Activated naive CD8-positive, alpha-beta T cell (primary cell): Measurements from ENCODE around the gene MYOM1.

Source experiments
- H3K27ac Mint-ChIP-seq: one replicate; pipeline ENCODE4 v1.8.0; 2021; ENCODE audit warnings: mixed read lengths
- H3K27me3 Mint-ChIP-seq: one replicate; pipeline ENCODE4 v1.8.0; 2021; ENCODE audit warnings: mixed read lengths
- H3K36me3 Mint-ChIP-seq: one replicate; pipeline ENCODE4 v1.8.0; 2021; ENCODE audit warnings: mixed read lengths
- H3K4me1 Mint-ChIP-seq: one replicate; pipeline ENCODE4 v1.8.0; 2021; ENCODE audit warnings: low read depth, mixed read lengths
- H3K4me3 Mint-ChIP-seq: one replicate; pipeline ENCODE4 v1.8.0; 2021; ENCODE audit warnings: mild to moderate bottlenecking, mixed read lengths
- H3K9me3 Mint-ChIP-seq: one replicate; pipeline ENCODE4 v1.8.0; 2021; ENCODE audit warnings: low read depth, mixed read lengths

The MYOM1 gene

DNA sequence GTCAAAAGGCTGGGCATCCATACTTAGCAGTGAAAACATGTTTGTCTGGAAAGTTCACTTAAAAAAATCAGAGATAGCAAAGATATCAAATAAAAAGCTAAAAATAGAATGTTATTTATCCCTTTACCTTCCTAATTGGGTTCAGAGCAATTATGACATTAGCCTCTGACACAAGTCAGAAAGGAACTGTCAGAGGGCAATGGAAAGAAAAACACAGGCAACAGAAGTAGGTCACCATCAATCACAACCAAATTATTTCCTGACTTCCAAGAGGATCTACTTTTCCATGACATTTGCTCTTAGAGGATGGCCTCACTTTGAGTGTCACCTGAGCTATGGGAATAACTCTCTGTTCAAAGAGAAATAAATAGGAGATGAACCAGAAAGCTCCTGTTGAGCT is 27.5 kb downstream of the MYOM1 start:
- Mint-ChIP-seq H3K4me3 (no peak overlapping the region), H3K27ac (no peak overlapping the region), H3K4me1 (no peaks in the 10 kb centered on the region), H3K36me3 (peaks cover 12% of the 10 kb centered on the region), H3K9me3 (no peaks in the 10 kb centered on the region), H3K27me3 (peaks cover 1% of the 10 kb centered on the region)

DNA sequence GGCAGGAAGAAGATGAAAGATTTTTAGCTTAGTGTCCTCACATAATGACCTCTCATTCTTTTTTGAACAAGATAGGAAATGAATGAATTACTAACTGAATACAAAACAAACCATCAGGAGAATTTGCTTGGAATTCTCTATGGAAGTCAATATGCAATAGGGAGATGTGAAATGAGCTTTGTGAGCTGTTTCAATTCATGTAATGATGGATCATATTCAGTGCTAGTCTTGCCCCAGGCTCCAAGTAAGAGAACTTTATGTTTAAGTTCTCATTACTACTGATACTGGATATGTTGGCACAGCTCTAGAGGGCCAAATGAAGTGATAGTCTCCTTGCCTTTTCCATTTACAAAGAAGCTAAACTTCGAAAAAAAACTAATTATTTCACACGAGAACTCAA is 29.2 kb downstream of the MYOM1 start:
- Mint-ChIP-seq H3K36me3 (peaks cover 16% of the 10 kb centered on the region), H3K4me3 (no peak overlapping the region), H3K27me3 (no peaks in the 10 kb centered on the region), H3K9me3 (no peaks in the 10 kb centered on the region), H3K4me1 (no peaks in the 10 kb centered on the region), H3K27ac (no peak overlapping the region)

DNA sequence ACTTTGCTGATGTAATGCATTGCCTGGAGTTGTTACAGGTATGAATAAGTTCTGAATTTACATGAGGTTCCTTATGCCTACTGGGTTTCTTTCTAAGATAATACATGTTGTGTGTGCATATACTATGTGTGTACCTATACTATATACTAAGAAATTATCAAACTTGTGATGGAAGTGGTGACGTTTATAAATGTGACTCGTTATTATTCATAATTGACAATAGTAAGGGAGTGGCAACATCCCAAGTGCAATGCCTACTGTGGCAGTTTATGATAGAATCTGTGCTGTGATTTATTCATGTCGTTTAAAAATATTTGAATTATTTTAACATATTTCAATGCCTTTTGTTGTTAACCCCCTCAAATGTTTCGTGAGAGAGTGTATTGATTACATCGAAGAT is 29.9 kb downstream of the MYOM1 start:
- no peaks in the 10 kb centered on the region for H3K9me3 Mint-ChIP-seq
- peaks cover 16% of the 10 kb centered on the region for H3K36me3 Mint-ChIP-seq
- H3K27me3 Mint-ChIP-seq: no peaks in the 10 kb centered on the region
- H3K27ac Mint-ChIP-seq: no peak overlapping the region
- no peak overlapping the region for H3K4me3 Mint-ChIP-seq
- no peaks in the 10 kb centered on the region for H3K4me1 Mint-ChIP-seq

DNA sequence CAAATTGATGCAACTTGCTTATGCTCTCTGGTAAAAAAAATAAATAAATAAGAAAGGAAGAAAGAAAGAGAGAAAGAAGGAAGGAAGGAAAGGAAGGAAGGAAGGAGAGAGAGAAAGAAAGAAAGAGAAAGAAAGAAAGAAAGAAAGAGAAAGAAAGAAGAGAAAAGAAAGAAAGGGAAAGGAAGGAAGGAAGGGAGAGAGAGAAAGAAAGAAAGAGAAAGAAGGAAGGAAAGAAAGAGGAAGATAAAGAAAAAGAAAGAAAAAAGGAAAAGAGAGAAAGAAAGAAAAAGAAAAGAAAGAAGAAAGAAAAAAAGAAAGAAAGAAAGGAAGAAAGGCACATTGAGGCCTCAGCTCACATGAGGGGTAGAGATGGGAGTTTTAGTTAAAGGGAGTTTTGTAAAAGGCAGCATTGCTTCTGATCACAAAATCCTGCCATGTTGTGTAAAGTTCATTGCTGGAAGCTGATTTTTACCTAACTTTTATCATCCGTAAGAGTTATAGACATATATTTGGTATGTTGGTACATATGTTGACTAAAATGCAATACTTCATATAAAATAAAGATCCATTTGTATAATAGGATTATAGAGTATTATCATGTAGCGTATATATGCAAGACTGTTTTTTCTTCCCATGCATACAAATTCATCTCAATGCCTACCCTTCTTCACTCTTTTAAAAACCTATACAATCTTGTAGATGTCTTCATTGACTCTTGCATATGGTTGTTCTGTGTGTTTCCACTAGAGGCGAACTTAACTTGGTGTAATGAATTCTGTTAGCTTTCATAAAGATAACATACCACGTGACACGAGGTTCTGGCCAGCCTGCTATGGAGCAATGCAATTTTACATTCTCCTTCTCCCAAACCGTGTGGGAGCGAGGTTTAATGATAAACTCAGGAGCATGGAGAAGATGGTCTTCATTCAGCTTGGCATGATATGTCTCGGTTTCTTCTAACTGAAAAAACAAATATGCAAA is 32.8 kb downstream of the MYOM1 start:
- Mint-ChIP-seq H3K27ac (no peak overlapping the region), H3K27me3 (no peaks in the 10 kb centered on the region), H3K4me3 (no peak overlapping the region), H3K36me3 (peaks cover 16% of the 10 kb centered on the region), H3K4me1 (no peaks in the 10 kb centered on the region), H3K9me3 (no peaks in the 10 kb centered on the region)

DNA sequence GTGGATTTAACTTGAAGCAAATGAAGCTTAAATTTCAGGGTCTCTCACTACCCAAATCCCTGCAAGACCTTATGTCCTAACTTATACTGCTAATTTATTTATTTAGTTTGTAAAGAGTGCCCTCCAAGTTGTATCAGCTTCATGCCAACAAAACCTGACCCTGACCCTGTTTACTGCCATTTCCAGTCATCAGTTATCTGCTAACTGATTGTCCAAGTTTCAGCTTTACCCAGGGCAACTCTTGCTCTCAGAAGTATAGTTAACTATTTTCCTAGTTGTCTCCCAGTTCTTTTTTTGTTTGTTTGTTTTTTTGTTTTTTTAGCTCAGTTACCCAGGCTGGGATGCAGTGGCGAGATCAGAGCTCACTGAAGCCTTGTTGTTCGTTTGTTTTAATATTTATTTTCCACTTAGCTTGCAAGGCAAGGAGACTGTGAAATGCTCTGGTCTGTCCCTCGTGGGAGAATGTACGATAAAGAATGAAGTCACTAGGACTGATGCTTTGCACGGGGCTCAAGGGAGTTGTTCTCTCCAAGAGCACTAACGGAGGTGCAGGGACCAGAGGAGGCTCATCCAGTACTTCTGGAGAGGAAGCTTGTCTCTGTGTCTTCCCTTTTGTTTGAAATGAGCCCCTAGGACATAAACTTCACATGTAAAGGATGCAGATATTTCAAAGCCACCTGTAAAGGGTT is 35.3 kb downstream of the MYOM1 start:
- H3K27ac Mint-ChIP-seq: no peak overlapping the region
- H3K27me3 Mint-ChIP-seq: no peaks in the 10 kb centered on the region
- H3K4me3 Mint-ChIP-seq: no peak overlapping the region
- H3K4me1 Mint-ChIP-seq: no peaks in the 10 kb centered on the region
- peaks cover 13% of the 10 kb centered on the region for H3K36me3 Mint-ChIP-seq
- H3K9me3 Mint-ChIP-seq: no peaks in the 10 kb centered on the region

DNA sequence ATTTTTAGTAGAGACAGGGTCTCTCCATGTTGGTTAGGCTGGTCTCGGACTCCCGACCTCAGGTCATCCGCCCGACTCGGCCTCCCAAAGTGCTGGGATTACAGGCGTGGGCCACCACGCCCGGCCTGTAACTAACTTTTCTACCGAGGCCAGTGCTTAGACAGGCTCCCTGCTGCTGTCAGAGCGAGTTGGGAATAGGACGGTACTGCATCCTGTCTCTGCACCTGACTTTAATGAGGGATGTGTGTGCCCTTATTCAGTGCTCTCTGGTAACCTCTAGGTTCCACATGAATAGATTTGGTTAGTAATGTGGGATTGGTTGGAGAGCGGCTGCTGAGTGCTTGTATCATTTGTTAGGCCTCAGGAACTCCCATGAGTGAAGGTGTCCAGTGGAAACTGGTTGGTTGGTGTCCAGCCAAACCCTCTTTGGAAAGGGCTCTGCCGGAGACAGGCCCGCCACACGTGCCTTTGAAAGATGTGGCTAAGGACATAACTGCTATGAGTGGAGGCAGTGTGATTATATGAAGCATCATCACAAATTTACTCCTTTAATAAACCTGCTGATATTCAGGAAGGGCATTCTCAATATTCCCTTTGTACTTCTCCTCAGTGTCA is 36.6 kb downstream of the MYOM1 start:
- Mint-ChIP-seq H3K4me3 (no peak overlapping the region), H3K27me3 (no peaks in the 10 kb centered on the region), H3K4me1 (no peaks in the 10 kb centered on the region), H3K36me3 (peaks cover 10% of the 10 kb centered on the region), H3K9me3 (no peaks in the 10 kb centered on the region), H3K27ac (no peak overlapping the region)

DNA sequence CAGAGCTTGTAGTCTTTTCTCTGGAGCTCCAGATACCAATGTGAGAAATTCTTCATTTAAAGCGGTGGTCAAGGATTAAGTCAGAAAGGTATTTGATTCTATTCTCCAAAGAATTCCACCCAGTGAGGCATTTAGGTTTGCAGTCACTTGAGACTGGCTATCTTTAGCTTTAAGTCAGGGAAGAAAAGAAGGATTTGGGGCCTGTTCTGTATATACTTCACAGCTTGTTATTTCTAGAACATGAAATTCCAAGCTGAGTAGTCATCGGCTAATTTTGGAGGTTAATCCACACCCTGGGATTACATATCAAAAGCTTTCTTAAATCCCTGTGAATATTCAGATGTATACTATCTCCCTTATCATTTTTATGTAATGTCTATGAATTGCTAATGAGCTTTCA is 39.4 kb downstream of the MYOM1 start:
- no peaks in the 10 kb centered on the region for H3K9me3 Mint-ChIP-seq
- no peak overlapping the region for H3K4me3 Mint-ChIP-seq
- no peaks in the 10 kb centered on the region for H3K27me3 Mint-ChIP-seq
- H3K36me3 Mint-ChIP-seq: peaks cover 3% of the 10 kb centered on the region
- no peaks in the 10 kb centered on the region for H3K4me1 Mint-ChIP-seq
- no peak overlapping the region for H3K27ac Mint-ChIP-seq

DNA sequence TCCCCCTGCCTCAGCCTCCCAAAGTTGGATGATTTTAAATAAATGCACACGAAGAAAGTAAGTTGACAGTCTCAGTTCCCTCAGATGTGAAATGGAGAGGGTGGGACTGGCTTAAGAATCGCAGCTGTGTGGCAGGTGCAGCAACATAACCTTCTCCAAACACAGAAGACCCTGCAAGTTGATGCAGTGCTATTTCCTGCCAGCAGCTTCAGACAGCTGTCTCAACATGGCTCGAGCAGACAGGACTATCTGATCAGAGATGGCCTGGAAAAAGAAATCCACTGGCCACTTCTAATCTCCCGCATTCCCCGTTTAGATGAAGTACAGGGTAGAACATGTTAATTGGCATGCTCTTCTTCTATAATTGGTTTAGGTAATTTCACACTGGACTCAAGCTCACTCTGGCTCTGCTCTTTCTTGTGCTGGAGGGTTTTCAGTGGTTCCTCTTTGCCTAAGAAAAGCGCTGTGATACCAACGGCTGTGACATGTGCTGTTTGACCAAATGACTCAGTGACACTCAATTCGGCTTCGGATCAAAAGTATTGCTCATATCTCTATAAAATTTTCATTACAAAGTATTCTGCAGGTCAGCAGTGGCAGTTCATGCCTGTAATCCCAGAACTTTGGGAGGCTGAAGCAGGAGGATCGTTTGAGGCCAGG is 40.2 kb downstream of the MYOM1 start:
- H3K9me3 Mint-ChIP-seq: no peaks in the 10 kb centered on the region
- H3K4me3 Mint-ChIP-seq: no peak overlapping the region
- H3K27me3 Mint-ChIP-seq: no peaks in the 10 kb centered on the region
- no peak overlapping the region for H3K27ac Mint-ChIP-seq
- H3K4me1 Mint-ChIP-seq: no peaks in the 10 kb centered on the region
- H3K36me3 Mint-ChIP-seq: peaks cover 3% of the 10 kb centered on the region

DNA sequence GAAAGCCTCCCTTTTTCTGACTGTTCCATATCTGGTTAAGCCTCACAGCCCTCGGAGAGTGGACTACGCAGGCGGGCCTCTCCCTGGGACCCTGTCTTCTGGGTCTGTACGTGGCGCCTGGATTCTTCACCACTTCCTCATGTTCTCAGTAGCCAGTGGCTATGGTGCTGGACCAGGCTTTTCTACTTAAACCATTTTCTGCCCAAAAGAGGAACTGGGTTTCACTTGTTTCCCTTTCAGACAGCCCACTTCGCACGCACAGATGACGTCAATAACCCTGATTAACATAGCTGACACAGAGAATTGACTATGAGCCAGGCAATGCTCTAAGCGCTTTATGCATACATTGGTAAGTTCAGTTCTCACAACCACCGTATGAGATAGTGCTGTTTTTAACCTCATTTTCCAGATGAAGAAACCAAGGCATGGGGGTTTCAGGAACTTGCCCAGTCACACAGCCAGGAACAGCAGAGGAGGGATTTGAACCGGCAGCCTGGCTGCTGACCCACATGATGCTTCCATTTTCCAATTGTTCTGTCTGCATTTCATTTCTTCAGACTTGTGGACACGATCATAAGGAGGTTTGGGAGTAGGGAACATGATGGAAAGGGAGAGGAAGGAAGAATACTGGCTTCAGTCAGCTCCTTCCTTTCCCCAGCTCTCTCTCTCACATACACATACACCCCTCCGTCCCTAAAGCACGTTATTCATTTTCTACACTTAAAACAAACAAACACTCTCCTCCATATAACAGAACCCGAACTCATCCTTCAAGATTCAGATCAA is 41.7 kb downstream of the MYOM1 start:
- H3K4me3 Mint-ChIP-seq: no peak overlapping the region
- peaks cover 7% of the 10 kb centered on the region for H3K36me3 Mint-ChIP-seq
- H3K9me3 Mint-ChIP-seq: no peaks in the 10 kb centered on the region
- H3K4me1 Mint-ChIP-seq: no peaks in the 10 kb centered on the region
- peak overlapping the region; percentile 22 for H3K27ac Mint-ChIP-seq
- no peaks in the 10 kb centered on the region for H3K27me3 Mint-ChIP-seq

DNA sequence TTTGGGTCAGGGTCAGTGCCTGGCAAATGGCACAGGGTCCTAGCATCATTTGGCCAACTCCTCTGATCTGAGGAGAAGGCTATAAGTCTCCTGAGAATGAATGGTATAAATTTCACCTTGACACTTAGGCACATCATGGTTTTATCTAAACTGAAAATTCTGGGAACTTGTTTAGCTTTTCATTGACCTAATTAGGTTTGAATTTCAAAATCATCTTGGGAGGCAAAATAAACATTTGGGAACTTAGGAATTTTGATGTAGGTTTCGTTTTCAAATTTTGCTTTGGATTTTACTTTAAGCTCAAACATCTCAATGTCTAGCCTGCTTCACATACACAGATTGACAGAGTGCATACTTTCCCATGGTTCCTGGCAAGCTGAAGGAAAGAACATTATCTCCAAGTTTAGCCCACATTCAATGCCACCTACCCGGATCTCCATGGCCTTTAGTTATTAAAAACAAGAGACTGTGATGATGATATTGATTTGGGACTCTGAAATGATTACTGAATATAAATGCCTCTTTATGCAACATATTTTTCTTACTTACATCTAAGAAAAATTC is 44.5 kb downstream of the MYOM1 start:
- H3K36me3 Mint-ChIP-seq: peaks cover 9% of the 10 kb centered on the region
- H3K4me3 Mint-ChIP-seq: no peak overlapping the region
- H3K9me3 Mint-ChIP-seq: no peaks in the 10 kb centered on the region
- H3K27me3 Mint-ChIP-seq: no peaks in the 10 kb centered on the region
- no peak overlapping the region for H3K27ac Mint-ChIP-seq
- no peaks in the 10 kb centered on the region for H3K4me1 Mint-ChIP-seq

DNA sequence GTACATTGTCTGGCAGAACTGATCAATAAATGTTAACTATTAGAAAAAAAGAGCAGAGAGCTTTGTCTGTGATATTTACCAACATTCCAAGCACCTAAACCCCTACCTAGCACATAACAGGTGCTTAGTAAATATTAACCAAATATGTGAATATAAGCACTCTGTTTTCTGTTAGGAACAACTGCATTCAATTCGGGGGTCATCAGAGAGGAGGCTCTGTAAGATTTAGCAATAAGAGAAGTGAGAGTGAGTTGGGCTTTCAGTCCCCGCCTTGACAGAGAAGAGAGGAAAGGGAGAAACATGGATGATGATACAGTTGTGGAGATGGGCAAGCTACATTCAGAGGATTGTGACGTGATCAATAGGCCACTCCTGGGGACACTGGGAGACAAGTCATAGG is 47.7 kb downstream of the MYOM1 start:
- no peak overlapping the region for H3K4me3 Mint-ChIP-seq
- peaks cover 9% of the 10 kb centered on the region for H3K36me3 Mint-ChIP-seq
- no peak overlapping the region for H3K27ac Mint-ChIP-seq

DNA sequence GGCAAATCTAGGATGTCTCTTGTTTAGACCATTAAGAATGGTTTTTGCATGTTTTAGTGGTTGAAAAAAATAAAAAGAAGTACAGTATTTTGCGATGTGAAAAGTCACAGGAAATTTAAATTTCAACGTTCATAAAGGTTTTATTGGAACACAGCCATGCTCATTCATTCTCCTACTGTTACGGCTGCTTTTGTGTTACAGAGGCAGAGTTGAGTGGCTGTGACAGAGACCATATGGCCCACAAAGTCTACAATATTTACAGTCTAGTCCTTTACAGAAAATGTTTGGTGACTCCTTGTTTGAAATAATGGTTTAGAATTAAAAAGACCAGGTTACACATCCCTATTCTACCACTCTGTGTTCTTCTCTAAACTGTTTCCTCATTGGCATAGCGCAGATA is 48.1 kb downstream of the MYOM1 start:
- Mint-ChIP-seq H3K4me3 (no peak overlapping the region), H3K27ac (no peak overlapping the region), H3K36me3 (peaks cover 9% of the 10 kb centered on the region), H3K27me3 (no peaks in the 10 kb centered on the region), H3K9me3 (no peaks in the 10 kb centered on the region), H3K4me1 (no peaks in the 10 kb centered on the region)

More for the DNA sequence above, 47.7 kb downstream of the MYOM1 start:
- Mint-ChIP-seq H3K9me3 (no peaks in the 10 kb centered on the region), H3K27me3 (no peaks in the 10 kb centered on the region), H3K4me1 (no peaks in the 10 kb centered on the region)

DNA sequence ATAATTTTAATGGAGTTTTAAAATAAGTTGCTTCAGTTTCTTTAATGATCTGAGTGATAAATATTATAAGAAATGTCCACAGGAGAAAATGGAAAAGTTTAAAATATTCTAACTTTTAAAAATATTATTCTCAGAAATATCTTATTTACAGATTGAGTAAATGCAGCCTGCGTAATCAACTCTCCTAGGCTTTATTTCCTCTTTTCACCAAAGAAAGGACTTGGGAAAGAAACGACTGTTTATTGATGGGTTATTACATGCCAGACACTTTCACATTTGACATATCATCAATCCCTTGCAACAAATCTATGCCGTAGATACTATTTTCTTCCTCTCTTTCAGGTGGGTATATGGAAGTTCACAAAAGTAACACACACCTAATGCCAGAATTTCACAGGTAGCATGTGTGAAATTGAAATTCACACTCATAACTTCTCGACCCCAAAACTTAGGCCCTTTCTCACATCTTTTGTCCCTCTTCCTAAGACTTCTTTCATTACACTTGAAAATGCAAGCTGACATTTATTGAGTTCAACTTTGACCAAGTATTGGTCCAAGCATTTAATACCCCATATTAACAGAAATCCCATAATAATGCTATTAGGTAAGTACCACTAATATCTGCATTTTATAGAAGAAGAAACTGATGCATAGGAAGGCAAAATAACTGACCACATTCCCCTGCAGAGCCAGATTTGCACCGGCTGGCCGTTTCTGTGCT is 49.2 kb downstream of the MYOM1 start:
- Mint-ChIP-seq H3K27me3 (no peaks in the 10 kb centered on the region), H3K27ac (no peak overlapping the region), H3K4me1 (no peaks in the 10 kb centered on the region), H3K9me3 (no peaks in the 10 kb centered on the region), H3K4me3 (no peak overlapping the region), H3K36me3 (peaks cover 9% of the 10 kb centered on the region)
